Testis (tissue), 3 donors: ENCODE data around the gene PSMA6. TPM values are rescaled to one million over a fixed set of nuclear protein-coding genes. Genes with fewer than 3 reads are reported as not detected.
"Not testable (repeated sequence)": the region's sequence is repeated elsewhere in the genome, so short reads cannot be mapped to it uniquely, and the experiment has no call there.

Experiments
- DNase-seq: peaks from one replicate; pipeline ENCODE4 v3.0.0-alpha.2; 2019
- H3K27ac ChIP-seq, 2 donors: fragments of 200-600 bp; sonication (generic); one replicate each; pipeline ENCODE4 v1.5.1; 2019
- H3K27me3 ChIP-seq: fragments of 200-600 bp; sonication (generic); one replicate; pipeline ENCODE4 v1.5.1; 2019
- H3K36me3 ChIP-seq: fragments of 200-600 bp; sonication (generic); one replicate; pipeline ENCODE4 v1.5.1; 2017; ENCODE audit warnings: low read depth; ENCODE audit errors: missing control alignments
- H3K4me1 ChIP-seq: fragments of 200-600 bp; sonication (generic); one replicate; pipeline ENCODE4 v1.5.1; 2019
- H3K4me3 ChIP-seq, 2 donors: fragments of 200-600 bp; sonication (generic); one replicate each; pipeline ENCODE4 v1.5.1; 2017 to 2019
- H3K9me3 ChIP-seq: fragments of 200-600 bp; sonication (generic); one replicate; pipeline ENCODE4 v1.5.1; 2017
- CTCF ChIP-seq, 3 experiments: fragments of 450-650 bp in 2 of 3; fragments of 200-600 bp in 1 of 3; sonication (generic) in 1 of 3; IDR thresholded peaks; one replicate each; pipeline ENCODE4 v1.5.1; 2016 to 2019; ENCODE audit warnings: antibody characterized with exemption in 3 of 3, mild to moderate bottlenecking in 2 of 3, moderate library complexity in 1 of 3
- POLR2A ChIP-seq: fragments of 450-650 bp; IDR thresholded peaks from one replicate; pipeline ENCODE4 v1.6.1; 2017; ENCODE audit warnings: antibody characterized with exemption, mild to moderate bottlenecking, moderate library complexity
- WGBS, 2 donors: methylation state at CpG; one replicate each; pipeline ENCODE4 v1.1.5; 2018; 5-methylcytosine and 5-hydroxymethylcytosine counted together
- intact Hi-C: fragments of 100-400 bp; cut with DNase I; formaldehyde crosslinking; loops from one replicate; pipeline ENCODE4 v1.15.1; 2023; ENCODE audit warnings: low total_unique reads
- polyA plus RNA-seq: library from polyadenylated mRNA; stranded (reverse); fragments of 350-450 nt; fragmentation: Illumina TruSeq; extraction: RNeasy Lipid Tissue Mini Kit (QIAGEN cat#74804); gene quantifications from one replicate; pipeline ENCODE4 v1.2.3, GENCODE V29; 2014; ENCODE audit warnings: low read depth, low replicate concordance; ENCODE audit not compliant: insufficient read depth
- total RNA-seq, 2 donors: library from RNA; depleted of rRNA; stranded (reverse); fragments of >200 nt; gene quantifications; one replicate each; pipeline ENCODE4 v1.2.3, GENCODE V29; 2016

Gene PSMA6
- total and polyA plus RNA-seq, 3 donors from 2014 or later, result 147 to 461 (median 257) TPM

- peak; percentile 58 for DNase-seq
- Histone ChIP-seq H3K4me3 (no peak overlapping the region), H3K9me3 (no peaks in the 10 kb centered on the region), H3K27me3 (no peaks in the 10 kb centered on the region), H3K36me3 (no peaks in the 10 kb centered on the region), H3K4me1 (peaks cover 73% of the 10 kb centered on the region), H3K27ac (peak overlapping the region; percentile 81 to 91)
- no peak for TF ChIP-seq POLR2A
- TF ChIP-seq CTCF (IDR thresholded peaks at IDR 0.05), result no peak
- WGBS, 2 donors, result 72 to 79% methylated on average over 13 of the region's 13 CpGs
- intact Hi-C loops, result loop anchor here (1.0 kb wide), 1 partner anchor 69 kb away; the partner anchor contains the start of gene NFKBIA
These were observed 43.4 kb downstream of the PSMA6 start for GRCh38 chr14:35335388-35336092.

- Histone ChIP-seq H3K4me1 (peaks cover 76% of the 10 kb centered on the region), H3K27ac (peak overlapping the region; percentile 81 to 91)
- H3K9me3 ChIP-seq, DNase-seq, H3K4me3 ChIP-seq, H3K36me3 ChIP-seq, H3K27me3 ChIP-seq: not testable (repeated sequence)
- intact Hi-C loops, result loop anchor here (1.0 kb wide), 1 partner anchor 68 kb away; the partner anchor contains the start of gene NFKBIA
- WGBS, 2 donors, result 43 to 50% methylated on average over 3 of the region's 3 CpGs
These were observed 44.0 kb downstream of the PSMA6 start for GRCh38 chr14:35336171-35336493.

- Histone ChIP-seq H3K4me1 (peaks cover 81% of the 10 kb centered on the region), H3K27ac (peak overlapping the region; percentile 81 to 91), H3K9me3 (no peaks in the 10 kb centered on the region), H3K36me3 (no peaks in the 10 kb centered on the region), H3K27me3 (no peaks in the 10 kb centered on the region), H3K4me3 (no peak overlapping the region)
- WGBS, 2 donors, result 23 to 32% methylated on average over 20 to 27 of the region's 28 CpGs
- no peak for TF ChIP-seq POLR2A
- no peak for TF ChIP-seq CTCF (IDR thresholded peaks at IDR 0.05)
- peak; percentile 95 for DNase-seq
- intact Hi-C loops, result loop anchor here (1.0 kb wide), 1 partner anchor 68 kb away; the partner anchor contains the start of gene NFKBIA
These were observed 44.5 kb downstream of the PSMA6 start for GRCh38 chr14:35336494-35337268.

- Histone ChIP-seq H3K36me3 (no peaks in the 10 kb centered on the region), H3K9me3 (no peaks in the 10 kb centered on the region), H3K4me1 (peaks cover 90% of the 10 kb centered on the region), H3K27ac (peak overlapping the region; percentile 81 to 91), H3K27me3 (no peaks in the 10 kb centered on the region), H3K4me3 (no peak overlapping the region)
- DNase-seq, result no peak
- intact Hi-C loops, result no loop called here
- WGBS, 2 donors, result 68 to 73% methylated on average over 6 to 10 of the region's 10 CpGs
- TF ChIP-seq CTCF (IDR thresholded peaks at IDR 0.05) (no peak), POLR2A (no peak)
These were observed 45.4 kb downstream of the PSMA6 start for GRCh38 chr14:35337269-35338255.
